OCI-LY3 (cell line): ENCODE measurements around the gene PRKAR1B.
"Not testable (repeated sequence)": the region's sequence is repeated elsewhere in the genome, so short reads cannot be mapped to it uniquely, and the experiment has no call there.

Experiments
- H2AFZ ChIP-seq: fragments of 200-600, 300-600 bp; shearing (Covaris generic); 2 replicates; pipeline ENCODE4 v1.6.0; 2014; ENCODE audit warnings: antibody characterized with exemption, low read depth, low read length
- H3K27ac ChIP-seq: fragments of 200-600, 300-600 bp; sonication (generic); 2 replicates; pipeline ENCODE4 v1.5.1; 2014; ENCODE audit warnings: mild to moderate bottlenecking, low read length, moderate library complexity, mixed read lengths
- H3K27me3 ChIP-seq: fragments of 200-600, 300-600 bp; sonication (generic); 2 replicates; pipeline ENCODE4 v1.6.1; 2014; ENCODE audit warnings: low read depth, low read length, mixed read lengths
- H3K36me3 ChIP-seq: fragments of 200-600, 300-600 bp; sonication (generic); replicated peaks from 2 replicates; pipeline ENCODE3; 2014; ENCODE audit warnings: low read depth, low read length, mixed read lengths
- H3K4me1 ChIP-seq: fragments of 300-600, 200-600 bp; sonication (generic); 2 replicates; pipeline ENCODE4 v1.6.1; 2014; ENCODE audit warnings: low read length, mixed read lengths
- H3K4me2 ChIP-seq: fragments of 200-600, 300-600 bp; sonication (generic); 2 replicates; pipeline ENCODE4 v1.6.1; 2014; ENCODE audit warnings: low read length, mixed read lengths
- H3K4me3 ChIP-seq: fragments of 300-600, 200-600 bp; sonication (generic); 2 replicates; pipeline ENCODE4 v1.5.1; 2014; ENCODE audit warnings: antibody characterized with exemption, mild to moderate bottlenecking, low read length, moderate library complexity
- H3K79me2 ChIP-seq: fragments of 300-600, 200-600 bp; shearing (Covaris generic); 2 replicates; pipeline ENCODE4 v1.6.1; 2014; ENCODE audit warnings: mild to moderate bottlenecking, low read length, mixed read lengths
- H3K9ac ChIP-seq: fragments of 300-600, 200-600 bp; shearing (Covaris generic); 2 replicates; pipeline ENCODE4 v1.6.0; 2014; ENCODE audit warnings: mild to moderate bottlenecking, low read length, moderate library complexity
- H3K9me3 ChIP-seq: fragments of 200-600, 300-600 bp; shearing (Covaris generic); 2 replicates; pipeline ENCODE4 v1.6.1; 2014; ENCODE audit warnings: low read length, mixed read lengths; ENCODE audit not compliant: insufficient read depth
- H4K20me1 ChIP-seq: fragments of 200-600, 300-600 bp; sonication (generic); 2 replicates; pipeline ENCODE4 v1.6.1; 2016; ENCODE audit warnings: low read length, mixed read lengths; ENCODE audit not compliant: insufficient read depth
- CTCF ChIP-seq: fragments of 200-600, 300-600 bp; sonication (generic); IDR thresholded peaks from 2 replicates; pipeline ENCODE4 v1.5.1; 2014; ENCODE audit warnings: antibody characterized with exemption, low read length, low read depth
- EZH2phosphoT487 ChIP-seq: fragments of 200-600 bp; shearing (Covaris generic); IDR thresholded peaks from 2 replicates; pipeline ENCODE4 v1.6.1; 2018; ENCODE audit warnings: antibody characterized with exemption, mixed run types, low read depth

PRKAR1B gene

GRCh38 chr7:662576-662975 lies 64.5 kb downstream of the PRKAR1B start:
- Histone ChIP-seq H3K4me2 (no peak overlapping the region), H2AFZ (no peak overlapping the region)
- TF ChIP-seq EZH2phosphoT487 (no peak), CTCF (no peak)

GRCh38 chr7:659996-660395 lies 67.1 kb downstream of the PRKAR1B start:
- Histone ChIP-seq H3K4me3 (no peak overlapping the region), H4K20me1 (no peaks in the 10 kb centered on the region), H3K27ac (no peak overlapping the region), H3K9me3 (no peaks in the 10 kb centered on the region), H3K9ac (no peak overlapping the region), H3K79me2 (no peaks in the 10 kb centered on the region), H3K4me2 (no peak overlapping the region), H3K27me3 (no peaks in the 10 kb centered on the region), H3K36me3 (peaks cover 8% of the 10 kb centered on the region), H2AFZ (no peak overlapping the region), H3K4me1 (no peaks in the 10 kb centered on the region)
- TF ChIP-seq CTCF (no peak), EZH2phosphoT487 (no peak)

More at GRCh38 chr7:662576-662975, 64.5 kb downstream of the PRKAR1B start:
- Histone ChIP-seq H3K79me2 (no peaks in the 10 kb centered on the region), H3K4me1 (no peaks in the 10 kb centered on the region), H3K9ac (no peak overlapping the region), H3K27ac (no peak overlapping the region), H4K20me1 (no peaks in the 10 kb centered on the region), H3K36me3 (no peaks in the 10 kb centered on the region), H3K27me3 (no peaks in the 10 kb centered on the region), H3K9me3 (no peaks in the 10 kb centered on the region), H3K4me3 (no peak overlapping the region)

- H3K9me3 ChIP-seq = no peaks in the 10 kb centered on the region
- H4K20me1 ChIP-seq = no peaks in the 10 kb centered on the region
- no peaks in the 10 kb centered on the region for H3K79me2 ChIP-seq
- H3K36me3 ChIP-seq = peaks cover 8% of the 10 kb centered on the region
- no peak overlapping the region for H3K4me2 ChIP-seq
- no peak overlapping the region for H3K9ac ChIP-seq
- TF ChIP-seq CTCF (no peak), EZH2phosphoT487 (no peak)
- no peaks in the 10 kb centered on the region for H3K27me3 ChIP-seq
- H3K27ac ChIP-seq = no peak overlapping the region
- H2AFZ ChIP-seq = no peak overlapping the region
- H3K4me3 ChIP-seq = no peak overlapping the region
- H3K4me1 ChIP-seq = no peaks in the 10 kb centered on the region
These were observed 67.7 kb downstream of the PRKAR1B start for GRCh38 chr7:659306-659847.

GRCh38 chr7:657565-658119 lies 69.4 kb downstream of the PRKAR1B start:
- no peak overlapping the region for H3K9ac ChIP-seq
- no peak overlapping the region for H2AFZ ChIP-seq
- no peaks in the 10 kb centered on the region for H3K4me1 ChIP-seq
- H3K79me2 ChIP-seq = no peaks in the 10 kb centered on the region
- no peak overlapping the region for H3K4me2 ChIP-seq
- no peak overlapping the region for H3K27ac ChIP-seq
- peaks cover 12% of the 10 kb centered on the region for H3K36me3 ChIP-seq
- no peaks in the 10 kb centered on the region for H4K20me1 ChIP-seq
- TF ChIP-seq EZH2phosphoT487 = no peak
- TF ChIP-seq CTCF = no peak
- H3K4me3 ChIP-seq = no peak overlapping the region
- no peaks in the 10 kb centered on the region for H3K9me3 ChIP-seq
- no peaks in the 10 kb centered on the region for H3K27me3 ChIP-seq

GRCh38 chr7:657010-657409 lies 70.1 kb downstream of the PRKAR1B start:
- H3K4me1 ChIP-seq, H3K9me3 ChIP-seq, H3K27me3 ChIP-seq, H3K4me2 ChIP-seq, H3K27ac ChIP-seq, H3K9ac ChIP-seq, H2AFZ ChIP-seq, H3K4me3 ChIP-seq, H4K20me1 ChIP-seq, H3K79me2 ChIP-seq: not testable (repeated sequence)
- peaks cover 13% of the 10 kb centered on the region for H3K36me3 ChIP-seq
